ENCODE data around the gene MAP1LC3B. TPM values are rescaled to one million over a fixed set of nuclear protein-coding genes. Genes with fewer than 3 reads are reported as not detected.

The MAP1LC3B gene
- total and polyA plus RNA-seq, 12 donors = 43.3 to 116 (median 66.2) TPM

GRCh38 chr16:87418216-87418615, 26.1 kb downstream of the MAP1LC3B start:
- no peak for TF ChIP-seq CTCF (IDR thresholded peaks at IDR 0.05)
- no peak for TF ChIP-seq POLR2A (IDR thresholded peaks at IDR 0.05)
- Histone ChIP-seq H3K4me3 (no peak overlapping the region), H3K27me3 (no peaks in the 10 kb centered on the region), H3K9me3 (replicated peaks in 1 of 3) (no peaks in the 10 kb centered on the region), H3K4me1 (replicated peaks in 1 of 2) (no peaks in the 10 kb centered on the region), H3K27ac (no peak overlapping the region), H3K36me3 (replicated peaks in 1 of 2) (peaks cover 0 to 99% of the 10 kb centered on the region in 2 donors)
- peak in 1 of 7 donors; percentile 14 for DNase-seq
- WGBS, 4 donors = 91 to 94% (median 92%) methylated on average over 18 of the region's 18 CpGs
- intact Hi-C loops (cut with DNase I) = loop anchor here (5.0 to 10.0 kb wide), 2 partner anchors 77 to 154 kb away; partner anchors contain the start of gene ZCCHC14 (in 1 of the 2)

GRCh38 chr16:87418644-87419043, 26.5 kb downstream of the MAP1LC3B start:
- Histone ChIP-seq H3K9me3 (replicated peaks in 1 of 3) (no peaks in the 10 kb centered on the region), H3K27ac (no peak overlapping the region), H3K27me3 (no peaks in the 10 kb centered on the region), H3K4me3 (no peak overlapping the region), H3K36me3 (replicated peaks in 1 of 2) (peaks cover 0 to 99% of the 10 kb centered on the region in 2 donors), H3K4me1 (replicated peaks in 1 of 2) (no peaks in the 10 kb centered on the region)
- TF ChIP-seq POLR2A (IDR thresholded peaks at IDR 0.05) = no peak
- no peak for TF ChIP-seq CTCF (IDR thresholded peaks at IDR 0.05)
- intact Hi-C loops (cut with DNase I) = loop anchor here (5.0 to 10.0 kb wide), 2 partner anchors 76 to 154 kb away; partner anchors contain the start of gene ZCCHC14 (in 1 of the 2)
- DNase-seq = no peak
- 76 to 83% (median 79%) methylated on average over 6 of the region's 6 CpGs for WGBS, 4 donors

- peak in 1 of 7 donors; percentile 10 for DNase-seq
- intact Hi-C loops (cut with DNase I) = loop anchor here in 1 of 2 donors (10.0 kb wide), 1 partner anchor 214 kb away; no protein-coding TSS in a partner anchor
These were observed 28.2 kb downstream of the MAP1LC3B start for GRCh38 chr16:87420026-87421002.

More at GRCh38 chr16:87420026-87421002, 28.2 kb downstream of the MAP1LC3B start:
- Histone ChIP-seq H3K27ac (no peak overlapping the region), H3K4me3 (no peak overlapping the region), H3K27me3 (no peaks in the 10 kb centered on the region), H3K4me1 (replicated peaks in 1 of 2) (no peaks in the 10 kb centered on the region), H3K9me3 (replicated peaks in 1 of 3) (no peaks in the 10 kb centered on the region), H3K36me3 (replicated peaks in 1 of 2) (peaks cover 0 to 85% of the 10 kb centered on the region in 2 donors)
- WGBS, 4 donors = 91 to 94% (median 93%) methylated on average over 21 to 25 of the region's 25 CpGs
- TF ChIP-seq POLR2A (IDR thresholded peaks at IDR 0.05) (no peak), CTCF (IDR thresholded peaks at IDR 0.05) (no peak)
